Fibroblast of the aortic adventitia (primary cell): ENCODE measurements around the gene DCTPP1. TPM values are rescaled to one million over a fixed set of nuclear protein-coding genes. Genes with fewer than 3 reads are reported as not detected.

Experiments
- DNase-seq: peaks from one replicate; pipeline ENCODE4 v3.0.0-alpha.2; 2010; ENCODE audit warnings: low read depth
- H3K4me3 ChIP-seq: 2 replicates; pipeline ENCODE4 v1.5.1; 2011; ENCODE audit warnings: low read depth, mild to moderate bottlenecking, control low read depth, low read length, moderate library complexity
- CTCF ChIP-seq: IDR thresholded peaks from 2 replicates; pipeline ENCODE4 v1.5.1; 2011; ENCODE audit warnings: mild to moderate bottlenecking, low read length, control low read depth, inconsistent platforms; ENCODE audit not compliant: insufficient read depth
- small RNA-seq: library from RNA; depleted of rRNA; stranded (forward); fragments of <200 nt; gene quantifications from one replicate; pipeline ENCODE3, GENCODE V24; 2012
- total RNA-seq: library from RNA; depleted of rRNA; stranded (reverse); fragments of >200 nt; gene quantifications from 2 replicates; pipeline ENCODE4 v1.2.3, GENCODE V29; 2012; ENCODE audit warnings: low replicate concordance

DCTPP1 gene
- total RNA-seq, 1 donor: 28.0 TPM

- H3K4me3 ChIP-seq: no peak overlapping the region
- DNase-seq: no peak
- no peak for TF ChIP-seq CTCF
Observed at GRCh38 chr16:30375864-30376263, 54.0 kb downstream of the DCTPP1 start.

DNA sequence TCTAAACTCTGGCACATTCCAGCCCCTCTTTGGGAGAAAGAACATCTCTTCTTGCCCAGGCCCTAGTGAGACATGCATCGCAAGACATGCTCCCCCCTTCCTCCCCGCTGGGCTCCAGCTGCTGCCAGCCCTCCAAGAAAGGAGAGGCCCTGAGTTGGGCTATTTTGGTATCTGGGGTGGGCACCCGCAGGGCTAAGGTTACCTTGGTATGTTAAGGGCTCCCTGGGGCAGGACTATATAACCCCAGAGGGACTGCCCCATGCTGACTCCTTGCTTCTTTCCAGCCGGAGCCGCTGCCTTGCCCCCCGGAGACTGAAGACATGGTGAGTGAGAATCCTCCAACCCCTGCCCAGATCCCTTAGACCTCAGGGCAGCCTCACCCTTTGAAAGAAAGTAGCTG is 55.3 kb downstream of the DCTPP1 start, which contains the start of gene MYL11:
TSS of gene MYL11 (plus strand) at position 265 of the 400 bp plus-strand sequence. CDS start at position 321, 56 bp downstream.
- no peak within 1 kb of the TSS for H3K4me3 ChIP-seq
- DNase-seq: no peak
- TF ChIP-seq CTCF: no peak

Small RNA genes lying within 50 kb of the gene (small RNA-seq; reads per million reads assigned to genes)
- gene RF00019 (not detected), gene RF00406 (6.7 reads per million, percentile 91 among the genes with 10 or more reads in this experiment)

Other genes starting within 250 kb of the DCTPP1 start
- 1.9 and 2.8 TPM in 2 replicates for gene CORO1A, start 246.4 kb downstream of the DCTPP1 start, total RNA-seq
- 68.6 and 137 TPM in 2 replicates for gene BOLA2B, start 236.4 kb downstream of the DCTPP1 start, total RNA-seq
- gene SLX1A, start 236.2 kb downstream of the DCTPP1 start, total RNA-seq: 12.0 and 52.4 TPM in 2 replicates
- 6.0 and 7.0 TPM in 2 replicates for gene SULT1A3, start 230.8 kb downstream of the DCTPP1 start, total RNA-seq
- gene NPIPB13, start 181.6 kb downstream of the DCTPP1 start, total RNA-seq: 0.36 and 1.1 TPM in 2 replicates
- gene CD2BP2, start 74.7 kb downstream of the DCTPP1 start, total RNA-seq: 25.2 and 37.5 TPM in 2 replicates
- gene TBC1D10B, start 59.5 kb downstream of the DCTPP1 start, total RNA-seq: 26.1 and 38.0 TPM in 2 replicates
- gene MYL11, start 55.2 kb downstream of the DCTPP1 start, total RNA-seq: not detected in 2 replicates
- gene SEPTIN1, start 47.5 kb downstream of the DCTPP1 start, total RNA-seq: 0.09 TPM in 1 of 2 replicates, not detected in the other
- 2.1 and 5.4 TPM in 2 replicates for gene ZNF48, start 34.6 kb downstream of the DCTPP1 start, total RNA-seq
- gene ZNF771, start 22.4 kb downstream of the DCTPP1 start, total RNA-seq: 12.6 and 16.2 TPM in 2 replicates
- gene SEPHS2, start 15.8 kb upstream of the DCTPP1 start, total RNA-seq: 15.0 and 15.8 TPM in 2 replicates
- gene ITGAL, start 42.7 kb upstream of the DCTPP1 start, total RNA-seq: not detected in 2 replicates
- 20.9 and 21.6 TPM in 2 replicates for gene ZNF768, start 96.5 kb upstream of the DCTPP1 start, total RNA-seq
- 14.0 and 16.0 TPM in 2 replicates for gene ZNF747, start 104.8 kb upstream of the DCTPP1 start, total RNA-seq
- gene ZNF764, start 128.3 kb upstream of the DCTPP1 start, total RNA-seq: 5.3 and 11.2 TPM in 2 replicates
- gene ZNF688, start 141.7 kb upstream of the DCTPP1 start, total RNA-seq: 6.7 and 57.4 TPM in 2 replicates
- 8.1 and 8.3 TPM in 2 replicates for gene ZNF785, start 155.7 kb upstream of the DCTPP1 start, total RNA-seq
- 7.0 and 8.1 TPM in 2 replicates for gene ZNF689, start 180.4 kb upstream of the DCTPP1 start, total RNA-seq
- 8.8 and 14.5 TPM in 2 replicates for gene PRR14, start 220.9 kb upstream of the DCTPP1 start, total RNA-seq
- gene FBRS, start 228.4 kb upstream of the DCTPP1 start, total RNA-seq: 18.3 and 28.4 TPM in 2 replicates